NT2/D1 (cell line): Measurements from ENCODE around the gene ASF1A.

ENCODE experiments used
- DNase-seq: peaks from one replicate; pipeline ENCODE4 v3.0.0-alpha.2; 2011; ENCODE audit warnings: low read depth, low spot score
- H3K27me3 ChIP-seq: 2 replicates; pipeline ENCODE4 v1.6.0; 2011; ENCODE audit warnings: mild to moderate bottlenecking; ENCODE audit not compliant: insufficient read length, insufficient read depth
- H3K36me3 ChIP-seq: 2 replicates; pipeline ENCODE4 v1.6.1; 2011; ENCODE audit warnings: mild to moderate bottlenecking, low read length, mixed read lengths; ENCODE audit not compliant: insufficient read depth, insufficient read length
- H3K4me1 ChIP-seq: 2 replicates; pipeline ENCODE4 v1.5.1; 2011; ENCODE audit not compliant: insufficient read depth, insufficient read length
- H3K4me3 ChIP-seq: 2 replicates; pipeline ENCODE4 v1.5.1; 2011; ENCODE audit warnings: low read depth; ENCODE audit not compliant: insufficient read length
- H3K9ac ChIP-seq: 2 replicates; pipeline ENCODE4 v1.6.0; 2011; ENCODE audit warnings: low read depth; ENCODE audit not compliant: insufficient read length
- H3K9me3 ChIP-seq: 2 replicates; pipeline ENCODE4 v1.5.1; 2011; ENCODE audit warnings: mild to moderate bottlenecking, low read length; ENCODE audit not compliant: insufficient read depth
- SUZ12 ChIP-seq: IDR thresholded peaks from 2 replicates; pipeline ENCODE4 v1.6.1; 2011; ENCODE audit not compliant: insufficient read length, insufficient read depth; ENCODE audit errors: extremely low read depth
- YY1 ChIP-seq: IDR thresholded peaks from 2 replicates; pipeline ENCODE4 v1.6.1; 2011; ENCODE audit not compliant: insufficient read length, insufficient read depth
- ZNF274 ChIP-seq: IDR thresholded peaks from 2 replicates; pipeline ENCODE4 v1.6.1; 2011; ENCODE audit warnings: mild to moderate bottlenecking, low read depth, low read length

ASF1A gene

GRCh38 chr6:118912646-118913045 lies 18.7 kb downstream of the ASF1A start:
- no peaks in the 10 kb centered on the region for H3K27me3 ChIP-seq
- TF ChIP-seq SUZ12 (no peak), ZNF274 (no peak), YY1 (no peak)
- H3K9ac ChIP-seq = no peak overlapping the region
- no peaks in the 10 kb centered on the region for H3K4me1 ChIP-seq
- DNase-seq = no peak
- H3K9me3 ChIP-seq = no peaks in the 10 kb centered on the region
- H3K36me3 ChIP-seq = peaks cover 68% of the 10 kb centered on the region
- no peak overlapping the region for H3K4me3 ChIP-seq

GRCh38 chr6:118913161-118913560 lies 19.2 kb downstream of the ASF1A start:
- Histone ChIP-seq H3K4me1 (no peaks in the 10 kb centered on the region), H3K9ac (no peak overlapping the region), H3K4me3 (no peak overlapping the region), H3K9me3 (no peaks in the 10 kb centered on the region), H3K36me3 (peaks cover 65% of the 10 kb centered on the region), H3K27me3 (no peaks in the 10 kb centered on the region)
- TF ChIP-seq SUZ12 (no peak), YY1 (no peak), ZNF274 (no peak)
- DNase-seq = no peak

GRCh38 chr6:118914598-118914997 lies 20.6 kb downstream of the ASF1A start:
- Histone ChIP-seq H3K36me3 (peaks cover 57% of the 10 kb centered on the region), H3K9me3 (no peaks in the 10 kb centered on the region)
- TF ChIP-seq ZNF274 (no peak), YY1 (no peak), SUZ12 (no peak)

GRCh38 chr6:118917546-118918328 lies 23.8 kb downstream of the ASF1A start:
- H3K4me1 ChIP-seq = no peaks in the 10 kb centered on the region
- no peak for DNase-seq

More at GRCh38 chr6:118914598-118914997, 20.6 kb downstream of the ASF1A start:
- Histone ChIP-seq H3K9ac (no peak overlapping the region), H3K4me3 (no peak overlapping the region), H3K4me1 (no peaks in the 10 kb centered on the region), H3K27me3 (no peaks in the 10 kb centered on the region)
- DNase-seq = no peak

GRCh38 chr6:118918329-118918725 lies 24.4 kb downstream of the ASF1A start:
- no peak for DNase-seq
- H3K36me3 ChIP-seq = peaks cover 57% of the 10 kb centered on the region
- no peak overlapping the region for H3K4me3 ChIP-seq
- H3K27me3 ChIP-seq = no peaks in the 10 kb centered on the region
- no peaks in the 10 kb centered on the region for H3K9me3 ChIP-seq
- H3K9ac ChIP-seq = no peak overlapping the region
- H3K4me1 ChIP-seq = no peaks in the 10 kb centered on the region
- no peak for TF ChIP-seq ZNF274
- TF ChIP-seq SUZ12 = no peak
- TF ChIP-seq YY1 = no peak

More at GRCh38 chr6:118917546-118918328, 23.8 kb downstream of the ASF1A start:
- Histone ChIP-seq H3K4me3 (no peak overlapping the region), H3K36me3 (peaks cover 55% of the 10 kb centered on the region), H3K9ac (no peak overlapping the region), H3K27me3 (no peaks in the 10 kb centered on the region), H3K9me3 (no peaks in the 10 kb centered on the region)
- TF ChIP-seq SUZ12 (no peak), YY1 (no peak), ZNF274 (no peak)

GRCh38 chr6:118921084-118921483 lies 27.1 kb downstream of the ASF1A start:
- Histone ChIP-seq H3K4me3 (no peak overlapping the region), H3K4me1 (no peaks in the 10 kb centered on the region), H3K9ac (no peak overlapping the region), H3K9me3 (no peaks in the 10 kb centered on the region), H3K36me3 (peaks cover 46% of the 10 kb centered on the region), H3K27me3 (no peaks in the 10 kb centered on the region)
- TF ChIP-seq ZNF274 (no peak), YY1 (no peak), SUZ12 (no peak)
- no peak for DNase-seq

GRCh38 chr6:118923035-118923434 lies 29.1 kb downstream of the ASF1A start:
- Histone ChIP-seq H3K27me3 (no peaks in the 10 kb centered on the region), H3K9ac (no peak overlapping the region), H3K4me1 (no peaks in the 10 kb centered on the region), H3K9me3 (no peaks in the 10 kb centered on the region), H3K36me3 (peaks cover 46% of the 10 kb centered on the region), H3K4me3 (no peak overlapping the region)
- DNase-seq = no peak
- TF ChIP-seq YY1 = no peak
- no peak for TF ChIP-seq SUZ12
- no peak for TF ChIP-seq ZNF274
